TTC549 (cell line): ENCODE results near the gene ACSS2.

Source experiments
- FAIRE-seq: peaks from 2 replicates; lab custom pipeline; 2012; peaks lifted over from hg19 to GRCh38; lab: Jason Lieb, UNC

ACSS2 gene

DNA sequence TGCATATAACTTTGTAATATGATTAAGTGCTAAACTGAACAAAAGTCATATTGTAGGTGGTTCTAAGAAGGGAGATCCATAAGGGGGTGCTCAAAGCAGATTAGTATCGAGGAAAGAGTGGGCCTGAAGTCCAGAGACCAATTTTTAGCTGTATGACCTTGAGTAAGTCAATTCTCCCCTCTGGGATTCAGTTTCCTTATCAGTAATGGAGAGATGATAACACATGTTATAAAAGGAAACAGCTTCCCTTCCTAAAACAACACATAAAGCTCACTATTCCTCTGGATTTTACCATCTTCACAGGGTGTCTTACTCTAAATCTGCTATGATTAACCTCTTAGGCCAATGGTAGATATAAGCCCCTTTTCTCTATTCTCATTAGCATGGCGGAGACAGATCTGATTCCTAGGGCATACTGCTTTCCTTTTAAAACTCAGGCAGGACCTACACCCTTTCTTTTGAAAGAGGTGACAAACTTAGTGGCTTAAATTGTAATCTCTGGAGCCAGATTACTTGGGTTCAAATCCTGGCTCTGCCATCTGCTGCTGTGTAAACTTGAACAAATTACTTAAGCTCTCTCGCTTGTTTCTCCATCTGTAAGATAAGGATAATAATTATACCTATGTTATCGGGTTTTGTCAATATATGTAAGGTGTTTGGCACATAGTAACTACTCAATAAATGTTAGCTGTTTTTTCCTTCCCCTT lies 39.5 kb downstream of the ACSS2 start:
- no peak for FAIRE-seq

DNA sequence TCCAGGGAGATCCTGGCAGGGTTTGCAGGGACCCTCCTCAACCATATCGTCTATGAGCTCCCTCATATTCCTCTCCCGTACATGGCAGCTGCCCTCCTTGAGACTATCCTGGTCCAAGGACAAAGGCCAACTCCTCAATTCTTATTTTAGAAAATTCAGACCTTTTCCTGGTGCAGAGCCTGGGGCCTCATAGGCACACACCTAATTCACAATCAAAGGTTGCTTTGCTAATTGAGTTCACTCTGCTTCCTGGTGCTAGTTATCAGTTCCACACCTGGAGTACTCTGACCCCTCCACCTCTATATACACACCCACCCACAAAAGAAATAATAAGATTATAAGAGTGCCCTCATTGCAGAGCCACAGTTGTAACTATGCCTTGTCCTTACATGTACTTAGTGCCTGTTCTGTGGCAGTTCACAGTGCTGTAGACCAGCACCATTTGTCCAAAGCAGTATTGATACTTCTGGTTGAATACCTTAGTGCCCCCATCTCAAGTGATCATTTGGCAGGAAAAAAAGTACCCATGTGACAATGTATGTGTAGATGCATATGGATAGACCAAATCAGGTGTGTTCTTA lies 40.5 kb downstream of the ACSS2 start:
- no peak for FAIRE-seq

DNA sequence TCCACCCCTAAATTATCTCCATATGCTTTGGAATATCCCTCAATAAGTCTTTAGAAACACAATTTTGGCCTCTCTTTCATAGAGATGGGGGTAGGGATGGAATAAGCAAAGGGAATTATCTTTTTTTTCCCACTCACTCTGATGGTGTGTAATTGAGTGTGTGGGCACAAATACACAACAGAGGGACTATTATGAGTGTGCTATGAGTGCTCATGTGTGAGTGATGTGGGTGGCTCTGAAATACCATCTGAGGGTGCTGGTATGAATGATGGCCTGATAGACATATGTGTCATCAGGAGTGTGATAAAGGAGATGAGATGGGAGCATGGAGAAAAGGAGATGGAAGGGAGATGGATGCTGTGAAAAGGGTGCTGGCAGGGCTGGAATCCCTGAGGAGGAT lies 43.6 kb downstream of the ACSS2 start:
- FAIRE-seq, result no peak

DNA sequence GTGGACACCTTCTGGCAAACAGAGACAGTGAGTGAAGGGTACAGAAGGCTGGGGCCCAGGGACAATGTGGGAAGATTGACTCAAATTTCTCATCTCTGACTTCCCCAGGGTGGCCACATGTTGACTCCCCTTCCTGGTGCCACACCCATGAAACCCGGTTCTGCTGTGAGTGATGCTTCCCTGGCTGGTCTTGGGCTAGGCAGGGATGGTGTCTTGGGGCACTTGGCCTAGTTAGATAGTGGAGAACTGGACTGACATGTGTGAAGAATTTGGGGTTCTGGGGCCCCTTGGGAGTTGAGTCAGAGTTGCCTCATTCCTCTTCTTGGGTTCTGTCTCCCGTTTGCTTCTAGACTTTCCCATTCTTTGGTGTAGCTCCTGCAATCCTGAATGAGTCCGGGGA lies 45.0 kb downstream of the ACSS2 start:
- FAIRE-seq, result no peak

DNA sequence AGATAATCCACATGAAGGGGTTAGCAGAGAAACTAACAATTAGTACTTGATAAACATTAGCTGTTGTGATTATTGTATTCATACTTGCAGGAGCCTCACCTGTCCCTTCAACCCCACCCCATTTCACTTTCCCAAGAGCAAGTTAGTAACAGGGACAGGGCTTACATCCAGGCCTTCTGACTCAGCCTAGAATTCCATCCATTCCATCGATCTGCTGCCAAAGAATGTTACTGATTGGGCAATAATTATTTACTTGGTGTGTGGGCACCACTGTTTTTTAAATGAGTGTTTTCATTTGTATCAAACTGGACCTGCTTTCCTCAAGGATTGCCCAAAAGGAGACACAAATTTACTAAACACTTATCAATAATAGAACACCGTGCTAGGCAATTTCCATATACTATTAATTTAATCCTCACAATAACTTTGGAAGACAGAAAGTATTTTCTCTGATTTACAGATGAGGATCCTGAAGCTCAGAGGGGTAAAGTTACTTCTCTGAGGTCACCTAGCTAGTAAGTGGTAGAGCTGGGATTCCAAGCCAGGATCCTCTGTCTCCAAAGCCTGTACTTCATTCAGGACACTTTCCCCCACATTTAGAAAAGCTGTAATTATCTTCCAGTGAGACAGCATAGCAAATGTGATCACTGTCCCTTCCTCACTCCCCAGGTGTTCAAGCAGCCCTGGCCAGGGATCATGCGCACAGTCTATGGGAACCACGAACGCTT lies 46.4 kb downstream of the ACSS2 start:
- no peak for FAIRE-seq

DNA sequence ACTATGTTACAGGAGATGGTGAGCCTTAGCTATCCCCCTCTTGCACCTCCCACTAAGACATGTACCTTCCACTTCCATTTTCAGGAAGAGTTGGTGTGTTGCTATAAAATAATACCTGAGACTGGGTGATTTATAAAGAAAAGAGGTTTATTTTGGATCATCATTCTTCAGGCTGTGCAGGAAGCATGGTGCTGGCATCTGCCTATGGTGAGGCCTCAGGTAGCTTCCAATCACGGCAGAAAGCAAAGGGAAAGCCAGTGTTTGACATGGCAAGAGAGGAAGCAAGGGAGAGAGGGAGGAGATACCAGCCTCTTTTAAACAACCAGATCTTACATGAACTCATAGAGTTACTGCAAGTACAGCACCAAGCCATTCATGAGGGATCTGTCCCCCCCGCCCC lies 47.0 kb downstream of the ACSS2 start:
- no peak for FAIRE-seq

DNA sequence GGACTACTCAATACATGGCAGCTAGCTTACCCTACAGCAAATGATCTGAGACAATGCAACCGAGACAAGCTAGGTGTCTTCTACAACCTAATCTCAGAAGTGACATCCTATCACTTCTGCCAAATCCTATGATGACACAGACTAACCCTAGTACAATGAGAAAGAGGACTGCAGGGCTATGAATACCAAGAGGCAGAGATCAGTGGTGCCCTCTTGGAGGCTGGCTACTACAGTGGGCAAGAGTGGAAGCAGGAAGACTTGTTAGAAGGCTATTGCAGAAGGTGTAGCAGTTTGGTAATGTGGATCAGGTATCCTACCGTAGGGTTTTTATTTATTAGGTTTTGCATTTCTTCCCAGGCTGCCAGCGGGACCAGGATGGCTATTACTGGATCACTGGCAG lies 48.9 kb downstream of the ACSS2 start:
- FAIRE-seq, result no peak

DNA sequence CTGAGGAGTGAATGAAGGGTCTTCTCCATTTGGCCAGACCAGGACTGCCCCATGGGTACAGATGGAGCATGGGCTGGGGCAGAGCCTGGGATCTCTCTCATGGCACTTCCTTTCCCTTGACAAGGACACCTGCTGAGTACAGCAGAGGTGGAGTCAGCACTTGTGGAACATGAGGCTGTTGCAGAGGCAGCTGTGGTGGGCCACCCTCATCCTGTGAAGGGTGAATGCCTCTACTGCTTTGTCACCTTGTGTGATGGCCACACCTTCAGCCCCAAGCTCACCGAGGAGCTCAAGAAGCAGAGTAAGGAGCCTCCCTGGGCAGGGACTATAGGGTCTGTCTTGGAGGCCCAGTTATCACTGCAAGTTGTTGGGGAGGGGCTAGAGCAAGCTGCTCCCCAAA lies 49.6 kb downstream of the ACSS2 start:
- FAIRE-seq, result no peak

DNA sequence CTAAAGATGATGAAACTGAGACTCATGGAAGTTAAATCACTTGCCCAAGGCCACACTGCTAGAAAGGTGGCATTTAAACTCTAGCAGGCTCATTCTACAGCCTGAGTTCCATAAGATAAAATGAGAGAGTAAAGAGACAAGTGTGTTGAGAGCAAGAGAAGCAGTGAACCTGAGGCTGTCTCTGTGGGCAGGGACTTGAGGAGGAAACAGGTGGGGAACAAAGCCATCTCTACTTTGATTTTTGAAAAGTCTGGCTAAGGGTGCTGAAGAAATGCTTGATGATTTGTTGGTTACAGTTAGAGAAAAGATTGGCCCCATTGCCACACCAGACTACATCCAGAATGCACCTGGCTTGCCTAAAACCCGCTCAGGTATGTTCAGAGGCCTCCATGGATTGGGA lies 50.2 kb downstream of the ACSS2 start:
- no peak for FAIRE-seq

DNA sequence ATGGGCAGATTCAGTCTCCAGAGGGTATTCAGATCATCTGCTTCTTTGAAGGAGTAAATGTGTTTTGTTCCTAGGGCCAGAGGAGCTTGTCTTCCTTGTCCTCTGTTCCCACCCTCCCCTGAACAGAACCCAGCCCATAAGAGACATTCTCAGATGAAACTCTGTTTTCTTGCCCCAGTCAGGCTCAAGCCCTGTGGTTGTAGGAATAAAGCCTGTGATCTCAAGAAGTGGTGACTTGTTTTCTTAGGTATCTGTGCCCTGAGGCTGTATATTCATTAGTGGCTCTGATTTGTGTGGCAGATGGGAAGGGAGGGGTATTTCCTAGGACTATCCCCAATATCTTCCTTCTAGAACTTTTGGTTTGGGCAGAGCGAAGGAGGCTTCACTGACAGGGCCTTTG lies 51.3 kb downstream of the ACSS2 start:
- FAIRE-seq, result no peak

DNA sequence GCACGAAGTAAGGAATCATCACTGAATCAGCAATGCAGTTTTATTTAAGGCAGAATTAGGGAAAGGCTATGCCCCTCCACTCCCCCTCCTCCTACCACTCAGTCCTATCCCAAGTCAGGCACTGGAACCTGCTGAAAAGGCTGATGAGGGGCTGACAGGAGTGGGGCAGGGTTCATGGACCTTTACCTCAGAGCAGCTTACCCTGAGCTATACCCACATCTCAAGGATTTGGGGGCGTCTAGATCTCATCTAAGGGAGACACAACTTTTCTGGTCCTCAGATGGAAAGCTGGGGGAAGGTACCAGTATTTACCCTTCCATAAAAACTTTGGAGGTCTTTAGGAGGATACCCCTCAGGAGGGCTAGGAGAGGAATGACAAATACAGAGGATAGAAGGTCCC lies 52.0 kb downstream of the ACSS2 start:
- FAIRE-seq, result no peak

DNA sequence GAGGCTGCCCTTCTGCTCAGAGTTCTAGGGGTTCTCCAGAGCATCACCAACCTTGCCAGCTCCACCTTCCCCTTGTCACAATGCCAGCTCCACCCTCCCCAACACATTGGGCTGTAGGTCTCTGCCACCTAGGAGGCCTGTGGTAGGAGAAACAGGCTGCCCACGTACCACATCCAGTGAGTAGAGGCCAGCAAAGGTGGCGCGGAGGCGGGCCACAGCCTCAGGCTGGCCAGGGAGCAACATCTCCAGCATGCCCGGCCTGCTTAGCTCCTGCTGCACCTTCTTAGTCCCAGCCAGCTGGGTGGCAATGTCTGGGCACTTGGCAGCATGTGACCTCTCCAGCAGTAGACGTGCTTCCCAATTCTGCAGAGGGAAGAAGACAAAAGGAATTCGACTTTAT lies 55.4 kb downstream of the ACSS2 start:
- FAIRE-seq, result no peak

DNA sequence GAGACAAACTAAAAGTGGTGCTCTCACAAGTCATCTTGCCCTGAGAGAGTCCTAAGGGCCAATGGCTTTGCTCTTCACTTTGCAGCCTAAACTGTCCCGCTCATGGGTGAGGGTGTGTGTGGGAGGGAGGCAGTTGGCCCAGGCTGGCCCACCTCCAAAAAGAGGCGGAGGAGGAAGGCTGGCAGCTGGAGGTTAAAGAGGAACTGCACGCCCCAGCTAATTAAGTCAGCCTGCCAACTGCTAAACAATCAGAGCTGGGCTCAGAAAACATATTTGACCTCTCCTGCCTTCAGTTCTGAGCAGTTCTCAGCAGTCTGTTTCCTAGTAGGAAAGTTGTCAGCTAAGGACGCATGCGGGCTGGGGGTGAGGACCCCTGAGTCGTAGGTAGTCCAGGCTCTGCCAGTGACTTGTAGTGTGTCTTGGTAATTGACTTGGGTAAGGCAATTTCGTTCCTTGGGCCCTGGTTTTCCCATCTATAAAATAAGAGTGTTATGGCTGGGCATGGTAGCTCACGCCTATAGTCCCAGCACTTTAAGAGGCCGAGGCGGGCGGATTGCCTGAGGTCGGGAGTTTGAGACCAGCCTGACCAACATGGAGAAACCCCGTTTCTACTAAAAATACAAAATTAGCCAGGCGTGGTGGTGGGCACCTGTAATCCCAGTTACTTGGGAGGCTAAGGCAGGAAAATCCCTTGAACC lies 62.2 kb downstream of the ACSS2 start:
- no peak for FAIRE-seq

DNA sequence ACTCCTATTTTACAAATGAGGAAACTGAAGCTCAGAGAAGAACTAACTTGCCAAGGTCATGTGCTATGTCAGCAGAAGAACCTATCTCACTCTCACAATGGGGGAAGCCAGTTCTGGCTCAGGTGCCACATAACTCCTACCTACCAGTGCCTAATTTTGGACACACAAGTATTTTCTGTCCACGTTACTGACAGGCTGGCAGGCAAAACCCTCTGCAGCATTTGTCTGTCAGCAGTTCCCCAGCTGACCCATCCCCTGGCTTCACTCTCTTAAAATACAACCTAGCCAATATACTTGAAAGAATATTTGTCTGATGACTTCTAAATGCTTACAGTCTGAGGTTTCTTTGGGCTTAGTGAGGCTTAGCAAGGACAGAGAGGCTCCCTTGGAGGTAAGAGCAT lies 63.7 kb downstream of the ACSS2 start:
- FAIRE-seq, result no peak

DNA sequence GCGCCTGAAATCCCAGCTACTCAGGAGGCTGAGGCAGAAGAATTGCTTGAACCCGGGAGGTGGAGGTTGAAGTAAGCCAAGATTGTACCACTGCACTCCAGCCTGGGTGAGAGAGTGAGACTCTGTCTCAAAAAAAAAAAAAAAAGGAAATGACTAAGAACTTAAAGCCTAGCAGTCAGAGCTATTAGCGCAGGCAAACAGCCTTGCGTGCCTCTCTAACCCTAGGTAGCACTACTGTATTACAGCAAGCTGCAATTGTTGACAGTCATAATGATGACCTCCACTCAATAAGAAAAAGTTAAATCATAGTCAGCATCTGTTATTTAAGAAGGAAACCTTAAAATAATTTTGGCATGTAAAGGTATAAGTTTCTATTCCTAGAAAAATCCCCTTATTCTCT lies 64.8 kb downstream of the ACSS2 start:
- no peak for FAIRE-seq

DNA sequence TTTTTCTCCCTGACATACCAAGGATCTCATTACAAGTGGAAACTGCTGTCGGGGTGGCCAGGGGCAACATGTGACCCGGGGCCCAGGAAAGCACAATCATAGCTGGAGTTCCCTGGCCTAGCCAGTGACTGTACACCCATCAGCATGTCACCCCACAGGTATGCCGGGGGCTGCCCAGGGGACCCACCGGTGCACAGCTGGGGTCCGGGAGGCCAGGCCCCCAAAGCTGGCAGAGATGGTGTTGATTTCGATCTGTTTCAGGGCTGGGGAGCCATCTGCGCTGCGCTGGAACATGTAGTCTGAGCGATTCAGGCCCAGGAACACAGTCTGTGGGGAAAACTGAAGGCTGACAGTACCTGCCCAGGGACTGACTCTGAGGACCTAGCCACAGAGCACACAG lies 65.9 kb downstream of the ACSS2 start:
- FAIRE-seq, result no peak

DNA sequence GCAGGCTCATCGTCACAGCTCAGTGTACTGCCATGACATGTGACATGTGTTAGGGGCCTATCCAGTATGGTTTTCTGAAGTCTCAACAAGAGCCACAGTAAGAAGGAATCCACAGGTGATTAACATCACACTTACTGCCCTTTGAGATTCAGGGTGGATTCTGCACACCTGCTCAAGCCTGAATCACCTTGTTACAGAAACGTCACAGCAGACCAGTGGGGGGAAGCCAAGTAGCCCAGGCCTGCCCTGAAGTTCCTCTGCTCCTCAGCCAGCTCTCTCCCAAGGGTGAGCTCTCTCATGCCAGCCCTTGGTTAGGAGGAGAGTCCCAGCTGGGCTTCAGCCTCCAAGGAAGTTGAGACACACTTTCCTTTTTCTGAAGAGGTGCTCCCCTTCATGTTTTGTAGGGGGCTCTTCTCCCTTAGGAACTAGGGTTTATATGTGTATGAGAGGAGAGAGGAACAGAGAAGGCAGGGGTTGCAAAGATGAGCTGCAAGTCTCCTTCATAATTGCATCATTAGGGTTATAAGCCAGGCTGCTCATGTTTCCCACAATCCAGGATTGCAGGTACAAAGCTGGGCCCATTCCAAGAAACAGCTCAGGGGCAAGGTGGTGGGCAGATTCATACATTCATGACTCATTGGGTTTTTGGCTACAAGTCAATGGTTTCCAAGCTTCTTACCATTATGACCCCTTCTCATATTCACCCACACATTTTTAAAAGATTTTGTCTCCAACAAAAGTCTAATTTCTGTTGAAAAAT lies 67.6 kb downstream of the ACSS2 start:
- no peak for FAIRE-seq

DNA sequence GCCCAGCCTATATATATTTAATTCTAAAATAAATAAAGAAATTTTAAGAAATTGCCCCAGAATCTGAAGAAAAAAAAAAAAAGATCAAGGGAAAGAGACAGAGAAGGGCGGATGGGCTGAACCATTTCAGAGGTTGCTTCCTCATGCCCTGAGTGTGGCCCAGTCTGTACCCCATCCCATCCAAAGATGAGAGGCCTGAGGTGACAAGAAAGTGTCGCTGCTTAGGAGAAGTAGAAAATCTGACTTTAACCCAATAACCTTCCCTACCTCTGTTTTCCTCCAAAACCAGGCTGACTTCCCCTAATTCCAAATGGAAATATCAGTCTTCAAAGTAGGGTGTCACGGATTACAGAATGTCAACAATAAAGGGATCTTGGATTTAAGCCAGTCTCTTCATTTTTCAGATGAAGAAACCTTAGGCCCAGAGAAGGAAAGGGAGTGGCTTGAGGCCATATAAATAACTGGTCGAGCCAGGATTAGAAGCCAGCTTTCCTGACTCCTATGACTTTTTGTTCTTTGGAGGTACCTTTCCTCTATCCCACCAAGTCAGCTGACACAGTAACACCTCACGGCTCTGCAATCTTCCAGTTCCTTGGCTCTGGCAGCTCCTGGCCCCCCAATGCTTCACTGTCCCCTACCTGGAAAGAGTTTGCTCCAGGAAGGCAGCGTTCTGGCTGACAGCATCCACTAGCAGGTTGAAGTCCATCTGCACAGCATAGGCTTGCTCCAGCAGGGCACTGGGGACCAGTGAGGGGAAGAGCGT lies 69.1 kb downstream of the ACSS2 start:
- no peak for FAIRE-seq

DNA sequence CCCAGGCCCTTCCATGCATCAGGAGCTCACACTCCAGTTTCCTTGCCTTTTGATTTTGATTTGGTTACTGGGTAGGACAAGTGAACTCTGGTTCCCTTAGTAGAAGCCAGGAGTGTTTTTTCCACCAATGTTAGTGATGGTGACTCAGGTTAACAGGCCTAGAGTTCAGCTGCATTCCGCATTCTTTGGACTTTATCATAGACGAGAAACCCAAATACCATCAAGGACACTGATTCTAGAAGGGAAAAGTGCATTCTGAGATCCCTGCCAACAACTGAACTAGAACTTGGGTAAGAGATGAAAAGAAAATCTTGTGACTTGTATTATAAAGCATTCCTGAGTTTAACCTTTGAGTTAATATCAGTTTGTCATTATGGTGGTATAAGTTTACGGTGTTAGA lies 70.2 kb downstream of the ACSS2 start:
- no peak for FAIRE-seq

DNA sequence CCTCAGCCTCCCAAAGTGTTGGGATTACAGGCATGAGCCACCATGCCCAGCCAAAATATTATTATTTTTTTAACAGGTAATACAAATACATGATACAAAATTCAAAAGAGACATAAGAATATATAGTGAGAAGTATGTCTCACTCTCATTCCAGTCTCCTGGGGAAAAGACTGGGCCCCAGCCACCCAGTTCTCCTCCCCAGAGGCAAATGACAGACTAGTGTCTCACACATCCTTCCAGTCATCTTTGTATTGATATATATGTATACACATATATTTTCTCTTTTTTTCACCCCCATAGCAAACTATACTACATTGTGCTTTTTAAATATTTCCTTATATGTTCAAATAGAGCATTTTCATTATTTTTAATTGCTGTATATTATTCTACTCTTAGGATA lies 70.9 kb downstream of the ACSS2 start:
- no peak for FAIRE-seq

DNA sequence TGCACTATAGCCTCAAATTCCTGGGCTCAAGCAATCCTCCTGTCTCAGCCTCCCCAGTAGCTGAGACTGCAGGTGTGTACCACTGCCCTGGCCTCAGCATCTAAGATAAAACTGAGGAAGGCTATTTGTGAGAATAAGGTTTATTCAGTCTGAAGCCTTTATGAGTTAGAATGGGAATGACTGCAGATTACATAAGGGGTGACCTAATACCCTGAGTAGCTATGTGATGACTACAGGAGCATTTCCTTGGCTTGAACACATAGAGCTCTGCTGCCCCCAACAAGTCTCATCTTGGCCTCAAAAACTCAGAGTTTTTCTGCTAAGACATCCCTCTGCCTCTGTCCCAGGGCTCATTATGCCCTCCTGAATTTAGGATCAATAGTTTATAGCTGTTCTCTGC lies 71.6 kb downstream of the ACSS2 start:
- FAIRE-seq, result no peak

DNA sequence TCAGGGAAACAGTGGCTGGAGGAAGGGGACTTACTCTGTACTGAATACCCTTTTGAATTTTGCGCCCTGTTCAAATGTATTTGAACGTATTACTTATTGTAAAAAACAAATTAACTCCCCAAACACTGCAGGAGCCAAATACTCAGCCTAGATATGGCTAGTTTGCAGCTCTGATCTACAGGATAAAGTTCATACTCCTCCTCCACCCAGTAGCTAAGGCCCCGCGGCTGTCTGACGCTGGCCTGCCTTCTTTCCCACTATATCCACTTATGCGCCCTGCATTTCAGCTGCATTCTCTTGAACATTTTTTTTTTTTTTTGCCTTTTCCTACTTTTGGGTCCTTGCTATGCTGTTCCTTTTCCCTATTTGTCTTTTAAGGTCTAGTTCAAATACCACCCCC lies 72.7 kb downstream of the ACSS2 start:
- no peak for FAIRE-seq
